Esophagus muscularis mucosa (tissue), 4 donors: ENCODE measurements around the gene SLC2A3.
"Not testable (repeated sequence)": the region's sequence is repeated elsewhere in the genome, so short reads cannot be mapped to it uniquely, and the experiment has no call there.

Experiments
- EP300 ChIP-seq: sonication (generic); formaldehyde crosslinking; IDR thresholded peaks from one replicate; pipeline ENCODE4 v1.6.1; 2017; ENCODE audit warnings: antibody characterized with exemption
- POLR2AphosphoS5 ChIP-seq, 2 donors: sonication (generic); formaldehyde crosslinking; IDR thresholded peaks; one replicate each; pipeline ENCODE4 v1.6.1; 2017; ENCODE audit warnings: antibody characterized with exemption in 2 of 2
- TF ChIP-seq, protein P1 (sequence below), 3 experiments: fragments of 200-600 bp in 2 of 3; fragments of 450-650 bp in 1 of 3; sonication (generic) in 2 of 3; IDR thresholded peaks; one replicate each; pipeline ENCODE4 v1.5.1; 2017 to 2019; ENCODE audit warnings: antibody characterized with exemption in 3 of 3, mild to moderate bottlenecking in 2 of 3, moderate library complexity in 1 of 3

DNA sequence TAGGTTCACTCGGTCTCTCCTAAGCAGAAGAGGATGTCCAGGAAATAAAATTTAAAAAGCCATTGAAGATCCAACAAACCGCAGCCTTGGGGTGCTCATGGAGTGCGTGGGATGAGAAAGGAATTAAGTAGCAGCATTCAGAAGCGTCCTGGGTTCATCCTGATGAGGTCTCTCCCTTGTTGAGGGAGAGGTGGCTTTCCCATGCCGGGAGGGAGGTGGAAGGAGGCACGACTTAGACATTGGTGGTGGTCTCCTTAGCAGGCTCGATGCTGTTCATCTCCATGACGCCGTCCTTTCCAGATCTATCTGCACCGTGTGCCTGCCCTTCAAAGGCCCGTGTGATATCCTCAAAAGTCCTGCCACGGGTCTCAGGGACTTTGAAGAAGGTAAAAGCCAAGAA, 14.8 kb downstream of the SLC2A3 start:
- not testable (repeated sequence) for TF ChIP-seq POLR2AphosphoS5 (IDR thresholded peaks at IDR 0.05); EP300
- TF ChIP-seq, protein P1, sequence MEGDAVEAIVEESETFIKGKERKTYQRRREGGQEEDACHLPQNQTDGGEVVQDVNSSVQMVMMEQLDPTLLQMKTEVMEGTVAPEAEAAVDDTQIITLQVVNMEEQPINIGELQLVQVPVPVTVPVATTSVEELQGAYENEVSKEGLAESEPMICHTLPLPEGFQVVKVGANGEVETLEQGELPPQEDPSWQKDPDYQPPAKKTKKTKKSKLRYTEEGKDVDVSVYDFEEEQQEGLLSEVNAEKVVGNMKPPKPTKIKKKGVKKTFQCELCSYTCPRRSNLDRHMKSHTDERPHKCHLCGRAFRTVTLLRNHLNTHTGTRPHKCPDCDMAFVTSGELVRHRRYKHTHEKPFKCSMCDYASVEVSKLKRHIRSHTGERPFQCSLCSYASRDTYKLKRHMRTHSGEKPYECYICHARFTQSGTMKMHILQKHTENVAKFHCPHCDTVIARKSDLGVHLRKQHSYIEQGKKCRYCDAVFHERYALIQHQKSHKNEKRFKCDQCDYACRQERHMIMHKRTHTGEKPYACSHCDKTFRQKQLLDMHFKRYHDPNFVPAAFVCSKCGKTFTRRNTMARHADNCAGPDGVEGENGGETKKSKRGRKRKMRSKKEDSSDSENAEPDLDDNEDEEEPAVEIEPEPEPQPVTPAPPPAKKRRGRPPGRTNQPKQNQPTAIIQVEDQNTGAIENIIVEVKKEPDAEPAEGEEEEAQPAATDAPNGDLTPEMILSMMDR (IDR thresholded peaks at IDR 0.05), result not testable (repeated sequence)
